Neural cell (in vitro differentiated cells): Measurements from ENCODE around the gene PTCRA. TPM values are rescaled to one million over a fixed set of nuclear protein-coding genes. Genes with fewer than 3 reads are reported as not detected.

ENCODE experiments used
- H2AFZ ChIP-seq: fragments of 200-600, 300-800 bp; sonication (generic), shearing (Covaris generic); 2 replicates; pipeline ENCODE4 v1.6.0; 2014; ENCODE audit warnings: low read depth, mild to moderate bottlenecking, antibody characterized with exemption, low read length, moderate library complexity
- H3F3A ChIP-seq: fragments of 200-600 bp; shearing (Covaris generic); 2 replicates; pipeline ENCODE4 v1.6.1; 2016; ENCODE audit warnings: mild to moderate bottlenecking, moderate library complexity, mixed read lengths, antibody characterized with exemption, low read length; ENCODE audit not compliant: insufficient read depth, poor library complexity, severe bottlenecking
- H3K27ac ChIP-seq: fragments of 200-600, 300-800 bp; sonication (generic), shearing (Covaris generic); 2 replicates; pipeline ENCODE4 v1.5.1; 2014; ENCODE audit warnings: mild to moderate bottlenecking, low read length, moderate library complexity
- H3K27me3 ChIP-seq: fragments of 300-800, 200-600 bp; sonication (generic), shearing (Covaris generic); 2 replicates; pipeline ENCODE4 v1.6.0; 2014; ENCODE audit warnings: mild to moderate bottlenecking, low read depth, low read length, moderate library complexity; ENCODE audit not compliant: insufficient read depth
- H3K36me3 ChIP-seq: fragments of 300-800, 200-600 bp; sonication (generic), shearing (Covaris generic); 2 replicates; pipeline ENCODE4 v1.5.1; 2014; ENCODE audit warnings: mild to moderate bottlenecking, antibody characterized with exemption, low read length, moderate library complexity; ENCODE audit not compliant: insufficient read depth
- H3K4me2 ChIP-seq: fragments of 300-800, 200-600 bp; sonication (generic), shearing (Covaris generic); 2 replicates; pipeline ENCODE4 v1.6.0; 2014; ENCODE audit warnings: mild to moderate bottlenecking, low read length
- H3K4me3 ChIP-seq: fragments of 300-800, 200-600 bp; sonication (generic), shearing (Covaris generic); 2 replicates; pipeline ENCODE4 v1.5.1; 2014; ENCODE audit warnings: mild to moderate bottlenecking, low read length, moderate library complexity
- H3K79me2 ChIP-seq: fragments of 200-600 bp; shearing (Covaris generic); replicated peaks from 2 replicates; pipeline ENCODE4 v1.6.0; 2014; ENCODE audit warnings: mild to moderate bottlenecking, low read length, moderate library complexity; ENCODE audit not compliant: insufficient read depth
- H3K9ac ChIP-seq: fragments of 300-800, 200-600 bp; sonication (generic), shearing (Covaris generic); 2 replicates; pipeline ENCODE4 v1.6.1; 2016; ENCODE audit warnings: mild to moderate bottlenecking, low read length, mixed read lengths
- H3K9me2 ChIP-seq: fragments of 200-600 bp; shearing (Covaris generic); 2 replicates; pipeline ENCODE4 v1.6.1; 2016; ENCODE audit warnings: mild to moderate bottlenecking, low read length, mixed read lengths; ENCODE audit not compliant: insufficient read depth
- H3K9me3 ChIP-seq: fragments of 200-600, 300-800 bp; sonication (generic), shearing (Covaris generic); 2 replicates; pipeline ENCODE4 v1.6.1; 2016; ENCODE audit warnings: mild to moderate bottlenecking, mixed run types, low read length, moderate library complexity, mixed read lengths
- H4K20me1 ChIP-seq: fragments of 200-600 bp; shearing (Covaris generic); 2 replicates; pipeline ENCODE4 v1.6.1; 2016; ENCODE audit warnings: mild to moderate bottlenecking, mixed run types; ENCODE audit not compliant: insufficient read depth
- CTCF ChIP-seq: fragments of 450-650 bp; IDR thresholded peaks from 2 replicates; pipeline ENCODE4 v1.5.1; 2014; ENCODE audit warnings: antibody characterized with exemption, mild to moderate bottlenecking, moderate library complexity; ENCODE audit not compliant: poor library complexity, severe bottlenecking
- EP300 ChIP-seq: fragments of 450-650 bp; conservative IDR thresholded peaks from 2 replicates; pipeline ENCODE4 v1.6.1; 2014; ENCODE audit warnings: antibody characterized with exemption, mild to moderate bottlenecking, moderate library complexity; ENCODE audit not compliant: poor library complexity, severe bottlenecking
- EZH2 ChIP-seq: fragments of 200-600, 300-800 bp; shearing (Covaris generic), sonication (generic); IDR thresholded peaks from 2 replicates; pipeline ENCODE4 v1.6.1; 2014; ENCODE audit warnings: antibody characterized with exemption, low read length, borderline replicate concordance, mild to moderate bottlenecking; ENCODE audit not compliant: insufficient read depth, poor library complexity, severe bottlenecking
- MXI1 ChIP-seq: fragments of 450-650 bp; conservative IDR thresholded peaks from 2 replicates; pipeline ENCODE4 v1.6.1; 2014; ENCODE audit warnings: antibody characterized with exemption, mild to moderate bottlenecking; ENCODE audit not compliant: poor library complexity, severe bottlenecking
- POLR2AphosphoS5 ChIP-seq: IDR thresholded peaks from 2 replicates; pipeline ENCODE4 v1.6.1; 2012
- RAD21 ChIP-seq: fragments of 450-650 bp; conservative IDR thresholded peaks from 2 replicates; pipeline ENCODE4 v1.6.1; 2014; ENCODE audit warnings: antibody characterized with exemption, mild to moderate bottlenecking, moderate library complexity
- REST ChIP-seq: IDR thresholded peaks from 2 replicates; pipeline ENCODE4 v1.6.1; 2012; ENCODE audit warnings: borderline replicate concordance
- SMC3 ChIP-seq: fragments of 450-650 bp; conservative IDR thresholded peaks from 2 replicates; pipeline ENCODE4 v1.6.1; 2014; ENCODE audit warnings: antibody characterized with exemption, mild to moderate bottlenecking, moderate library complexity; ENCODE audit not compliant: poor library complexity
- TAF1 ChIP-seq: IDR thresholded peaks from 2 replicates; pipeline ENCODE4 v1.6.1; 2012; ENCODE audit warnings: low read depth
- polyA plus RNA-seq: library from polyadenylated mRNA; depleted of rRNA; stranded (reverse); fragments of >200 nt; gene quantifications from 2 replicates; pipeline ENCODE4 v1.2.3, GENCODE V29; 2014

Gene PTCRA
- polyA plus RNA-seq, 1 donor from 2014 or later = not detected

GRCh38 chr6:42967228-42967627, 51.4 kb downstream of the PTCRA start:
- no peak overlapping the region for H3K27ac ChIP-seq
- no peak overlapping the region for H2AFZ ChIP-seq
- TF ChIP-seq EP300 (no peak), EZH2 (no peak)
- no peaks in the 10 kb centered on the region for H4K20me1 ChIP-seq
- no peaks in the 10 kb centered on the region for H3K79me2 ChIP-seq
- H3K9me3 ChIP-seq = no peaks in the 10 kb centered on the region
- no peaks in the 10 kb centered on the region for H3F3A ChIP-seq
- H3K36me3 ChIP-seq = no peaks in the 10 kb centered on the region
- peaks cover under 1% of the 10 kb centered on the region for H3K27me3 ChIP-seq
- H3K4me2 ChIP-seq = no peak overlapping the region
- H3K9ac ChIP-seq = no peak overlapping the region
- H3K9me2 ChIP-seq = no peaks in the 10 kb centered on the region
- no peak overlapping the region for H3K4me3 ChIP-seq

- no peaks in the 10 kb centered on the region for H3K9me2 ChIP-seq
- no peaks in the 10 kb centered on the region for H3F3A ChIP-seq
- no peak overlapping the region for H3K4me3 ChIP-seq
- no peak overlapping the region for H2AFZ ChIP-seq
- TF ChIP-seq MXI1 (no peak), POLR2AphosphoS5 (no peak), REST (no peak), SMC3 (no peak), TAF1 (no peak), CTCF (no peak), EP300 (no peak), EZH2 (no peak), RAD21 (no peak)
- no peak overlapping the region for H3K9ac ChIP-seq
- H3K9me3 ChIP-seq = no peaks in the 10 kb centered on the region
- H3K27me3 ChIP-seq = no peaks in the 10 kb centered on the region
- H3K79me2 ChIP-seq = no peaks in the 10 kb centered on the region
- no peak overlapping the region for H3K4me2 ChIP-seq
- no peaks in the 10 kb centered on the region for H4K20me1 ChIP-seq
- no peak overlapping the region for H3K27ac ChIP-seq
- H3K36me3 ChIP-seq = no peaks in the 10 kb centered on the region
Measured at GRCh38 chr6:42968126-42968701, 52.4 kb downstream of the PTCRA start.
